H9 (cell line): Measurements from ENCODE around the gene RBX1. TPM values are rescaled to one million over a fixed set of nuclear protein-coding genes. Genes with fewer than 3 reads are reported as not detected.

Experiments used
- DNase-seq: peaks from one replicate; pipeline ENCODE4 v3.0.0-alpha.2; 2017
- H2AFZ ChIP-seq: one replicate; pipeline ENCODE4 v1.6.1; 2013; ENCODE audit warnings: mild to moderate bottlenecking, low read length, control low read depth, moderate library complexity
- H2AK5ac ChIP-seq: 2 replicates; pipeline ENCODE4 v1.6.1; 2013; ENCODE audit warnings: low read length, control low read depth, mixed read lengths; ENCODE audit not compliant: insufficient read length
- H2BK120ac ChIP-seq: one replicate; pipeline ENCODE4 v1.6.1; 2013; ENCODE audit warnings: low read depth, mild to moderate bottlenecking, low read length, control low read depth, inconsistent platforms; ENCODE audit not compliant: poor library complexity, severe bottlenecking
- H2BK12ac ChIP-seq: 2 replicates; pipeline ENCODE4 v1.6.1; 2013; ENCODE audit warnings: low read length, control low read depth, mixed read lengths, low read depth; ENCODE audit not compliant: insufficient read length
- H2BK15ac ChIP-seq: 2 replicates; pipeline ENCODE4 v1.6.1; 2013; ENCODE audit warnings: low read depth, low read length, control low read depth
- H2BK20ac ChIP-seq: one replicate; pipeline ENCODE4 v1.6.1; 2013; ENCODE audit warnings: low read depth, mild to moderate bottlenecking, low read length, control low read depth, inconsistent platforms; ENCODE audit not compliant: poor library complexity, severe bottlenecking
- H2BK5ac ChIP-seq: 2 replicates; pipeline ENCODE4 v1.6.1; 2013; ENCODE audit warnings: low read length, control low read depth, mixed read lengths; ENCODE audit not compliant: insufficient read length
- H3K14ac ChIP-seq: 2 replicates; pipeline ENCODE4 v1.6.1; 2013; ENCODE audit warnings: low read length, control low read depth; ENCODE audit not compliant: insufficient read depth
- H3K18ac ChIP-seq: 2 replicates; pipeline ENCODE4 v1.6.1; 2013; ENCODE audit warnings: low read depth, mild to moderate bottlenecking, mixed read lengths, low read length, control low read depth; ENCODE audit not compliant: insufficient read length
- H3K23ac ChIP-seq: 2 replicates; pipeline ENCODE4 v1.6.1; 2013; ENCODE audit warnings: low read length, control low read depth, mixed read lengths, low read depth; ENCODE audit not compliant: insufficient read length
- H3K23me2 ChIP-seq: 2 replicates; pipeline ENCODE4 v1.6.1; 2013; ENCODE audit warnings: low read depth, mild to moderate bottlenecking, mixed read lengths, low read length, control low read depth; ENCODE audit not compliant: insufficient read length, poor library complexity, severe bottlenecking
- H3K27ac ChIP-seq: 2 replicates; pipeline ENCODE4 v1.5.1; 2013; ENCODE audit warnings: low read length, control low read depth, mixed read lengths, low read depth; ENCODE audit not compliant: insufficient read length
- H3K27me3 ChIP-seq: 2 replicates; pipeline ENCODE4 v1.6.1; 2013; ENCODE audit warnings: low read length, control low read depth, inconsistent platforms; ENCODE audit not compliant: insufficient read depth
- H3K4ac ChIP-seq: 2 replicates; pipeline ENCODE4 v1.6.1; 2013; ENCODE audit warnings: low read depth, mild to moderate bottlenecking, control low read depth, inconsistent platforms, low read length, moderate library complexity
- H3K4me1 ChIP-seq: 2 replicates; pipeline ENCODE4 v1.6.1; 2013; ENCODE audit warnings: low read length, control low read depth, inconsistent platforms; ENCODE audit not compliant: insufficient read depth
- H3K4me2 ChIP-seq: 2 replicates; pipeline ENCODE4 v1.6.1; 2013; ENCODE audit warnings: low read length, control low read depth, mixed read lengths; ENCODE audit not compliant: insufficient read length, insufficient read depth
- H3K56ac ChIP-seq: 2 replicates; pipeline ENCODE4 v1.6.1; 2013; ENCODE audit warnings: low read depth, mild to moderate bottlenecking, mixed read lengths, low read length, control low read depth; ENCODE audit not compliant: insufficient read length
- H3K79me1 ChIP-seq: 2 replicates; pipeline ENCODE4 v1.6.1; 2013; ENCODE audit warnings: low read depth, mild to moderate bottlenecking, moderate library complexity, low read length, control low read depth, inconsistent platforms; ENCODE audit not compliant: insufficient read depth, poor library complexity, severe bottlenecking
- H3K79me2 ChIP-seq: 2 replicates; pipeline ENCODE4 v1.6.1; 2013; ENCODE audit warnings: low read length, control low read depth, inconsistent platforms; ENCODE audit not compliant: insufficient read depth
- H3K9ac ChIP-seq: 2 replicates; pipeline ENCODE4 v1.6.1; 2013; ENCODE audit warnings: low read length, control low read depth, mixed read lengths; ENCODE audit not compliant: insufficient read length; ENCODE audit errors: extremely low read depth
- H3K9me3 ChIP-seq: one replicate; pipeline ENCODE4 v1.6.1; 2013; ENCODE audit warnings: low read depth, low read length, inconsistent platforms; ENCODE audit not compliant: control insufficient read depth
- H3T11ph ChIP-seq: one replicate; pipeline ENCODE4 v1.6.1; 2013; ENCODE audit warnings: mild to moderate bottlenecking, low read length, control low read depth, inconsistent platforms
- H4K20me1 ChIP-seq: one replicate; pipeline ENCODE4 v1.6.1; 2013; ENCODE audit not compliant: control insufficient read depth, insufficient read length, insufficient read depth
- H4K5ac ChIP-seq: 2 replicates; pipeline ENCODE4 v1.6.1; 2013; ENCODE audit warnings: low read depth, mild to moderate bottlenecking, mixed read lengths, low read length, control low read depth; ENCODE audit not compliant: insufficient read length
- H4K8ac ChIP-seq: replicated peaks from 2 replicates; pipeline ENCODE4 v1.6.1; 2013; ENCODE audit warnings: low read length, control low read depth, mixed read lengths, low read depth; ENCODE audit not compliant: insufficient read length
- H4K91ac ChIP-seq: 2 replicates; pipeline ENCODE4 v1.6.1; 2013; ENCODE audit warnings: low read depth, mild to moderate bottlenecking, moderate library complexity, mixed read lengths, low read length, control low read depth; ENCODE audit not compliant: insufficient read length
- H3K27ac Mint-ChIP-seq, 3 experiments: 2 replicates in 2 of 3; 3 replicates in 1 of 3; pipeline ENCODE4 v1.8.0; 2020 to 2021; ENCODE audit warnings: mixed read lengths in 3 of 3, mild to moderate bottlenecking in 1 of 3, moderate library complexity in 1 of 3
- H3K27me3 Mint-ChIP-seq: 2 replicates; pipeline ENCODE4 v1.8.0; 2021; ENCODE audit warnings: low read depth, mild to moderate bottlenecking, moderate library complexity, mixed read lengths
- H3K36me3 Mint-ChIP-seq, 3 experiments: 2 replicates in 2 of 3; 3 replicates in 1 of 3; pipeline ENCODE4 v1.8.0; 2020 to 2021; ENCODE audit warnings: low read depth in 3 of 3, mixed read lengths in 3 of 3; ENCODE audit not compliant: insufficient read depth in 1 of 3
- H3K4me1 Mint-ChIP-seq, 2 experiments: 2 replicates each; pipeline ENCODE4 v1.8.0; 2020; ENCODE audit warnings: mixed read lengths in 2 of 2
- H3K4me3 Mint-ChIP-seq, 2 experiments: 2 replicates in 1 of 2; 3 replicates in 1 of 2; pipeline ENCODE4 v1.8.0; 2020 to 2021; ENCODE audit warnings: mild to moderate bottlenecking in 2 of 2, mixed read lengths in 2 of 2, moderate library complexity in 1 of 2
- H3K9me3 Mint-ChIP-seq, 2 experiments: 2 replicates in 1 of 2; 3 replicates in 1 of 2; pipeline ENCODE4 v1.8.0; 2020; ENCODE audit warnings: mild to moderate bottlenecking in 2 of 2, mixed read lengths in 2 of 2, moderate library complexity in 1 of 2
- CTCF ChIP-seq: fragments of 200-600 bp; sonication (generic); conservative IDR thresholded peaks from 3 replicates; pipeline ENCODE4 v1.8.0; 2021; ENCODE audit warnings: antibody characterized with exemption, mild to moderate bottlenecking
- WGBS: extraction: QIAGEN DNeasy Blood & Tissue Kit; methylation state at CpG from one replicate; pipeline ENCODE4 v1.1.7; 2013; ENCODE audit warnings: missing lambda C conversion rate, low lambda C conversion rate, mixed read lengths; ENCODE audit not compliant: insufficient read length; ENCODE audit errors: extremely low coverage; 5-methylcytosine and 5-hydroxymethylcytosine counted together
- total RNA-seq: library from RNA; stranded (reverse); gene quantifications from 2 replicates; pipeline ENCODE4 v1.2.1, GENCODE V29; 2021

Gene RBX1
- total RNA-seq, 1 experiment from 2014 or later = 85.6 TPM

GRCh38 chr22:41022470-41023298, 71.5 kb downstream of the RBX1 start:
- no peak overlapping the region for H2AK5ac ChIP-seq
- H3K4me3 Mint-ChIP-seq = peak overlapping the region; percentile 73 to 85
- H3K4ac ChIP-seq = no peak overlapping the region
- no peaks in the 10 kb centered on the region for H3K9me3 ChIP-seq
- no peak overlapping the region for H2BK120ac ChIP-seq
- H4K8ac ChIP-seq = no peak overlapping the region
- H3K23me2 ChIP-seq = peaks cover 8% of the 10 kb centered on the region
- H2BK5ac ChIP-seq = no peak overlapping the region
- H4K91ac ChIP-seq = no peak overlapping the region
- WGBS = 100% methylated on average over 1 of the region's 46 CpGs
- no peaks in the 10 kb centered on the region for H3K9me3 Mint-ChIP-seq
- H4K5ac ChIP-seq = no peak overlapping the region
- no peak for TF ChIP-seq CTCF
- H2BK20ac ChIP-seq = no peak overlapping the region
- peaks cover 0 to 18% (median 0%) of the 10 kb centered on the region in 3 experiments; a peak in 4 of 7 replicates for H3K36me3 Mint-ChIP-seq
- peak overlapping the region; percentile 59 for H3K4me2 ChIP-seq
- peak overlapping the region; percentile 47 for H3K9ac ChIP-seq
- no peak overlapping the region for H3K23ac ChIP-seq
- peak overlapping the region; percentile 62 for H3K18ac ChIP-seq
- peak overlapping the region; percentile 94 to 98 (median 98) for H3K27ac Mint-ChIP-seq
- no peak overlapping the region for H2BK15ac ChIP-seq
- H4K20me1 ChIP-seq = no peaks in the 10 kb centered on the region
- no peak overlapping the region for H2AFZ ChIP-seq
- H3K27me3 Mint-ChIP-seq = peaks cover 16% of the 10 kb centered on the region
- no peaks in the 10 kb centered on the region for H3K27me3 ChIP-seq
- H3K14ac ChIP-seq = peak overlapping the region; percentile 84; the same call in 1 of the 2 replicates
- no peaks in the 10 kb centered on the region for H3K4me1 ChIP-seq
- peak; percentile 93 for DNase-seq
- no peak overlapping the region for H3T11ph ChIP-seq
- H3K56ac ChIP-seq = no peak overlapping the region
- H3K79me2 ChIP-seq = no peaks in the 10 kb centered on the region
- no peaks in the 10 kb centered on the region for H3K79me1 ChIP-seq
- H2BK12ac ChIP-seq = no peak overlapping the region
- no peak overlapping the region for H3K27ac ChIP-seq
- peaks cover 13 to 17% of the 10 kb centered on the region in 2 experiments for H3K4me1 Mint-ChIP-seq

Other genes with a start within 250 kb of the RBX1 start
- gene SLC25A17, start 132.0 kb upstream of the RBX1 start, total RNA-seq = 26.5 and 30.2 TPM in 2 replicates
- gene ST13, start 94.7 kb upstream of the RBX1 start, total RNA-seq = 345 and 353 TPM in 2 replicates
- 17.1 and 18.3 TPM in 2 replicates for gene XPNPEP3, start 94.2 kb upstream of the RBX1 start, total RNA-seq
- gene DNAJB7, start 89.3 kb upstream of the RBX1 start, total RNA-seq = not detected in 2 replicates
- gene EP300, start 141.2 kb downstream of the RBX1 start, total RNA-seq = 132 and 136 TPM in 2 replicates